Measurements from ENCODE around the gene TMEM51. TPM values are rescaled to one million over a fixed set of nuclear protein-coding genes. Genes with fewer than 3 reads are reported as not detected.

The TMEM51 gene
- total and polyA plus RNA-seq, 9 of the 15 experiments (the other 6 are each of a cell fraction or from before 2014, with no cell fraction given): 0.06 to 1.4 (median 0.58) TPM

- Histone ChIP-seq H3K27ac (ENCODE audit: extremely low read depth, low read depth, low read length) (no peak overlapping the region), H3K4me1 (replicated peaks in 1 of 2; ENCODE audit: control insufficient read depth in 2 of 2, insufficient read depth in 2 of 2, low read length in 2 of 2) (peaks cover 9 to 20% of the 10 kb centered on the region in 2 experiments; a peak in 4 of 5 replicates), H3K9ac (ENCODE audit: insufficient read depth in 1 of 2, low read depth in 2 of 2, low read length in 2 of 2) (no peak overlapping the region; a peak in 1 of 4 replicates), H3K36me3 (ENCODE audit: control insufficient read depth, insufficient read depth, low read length) (no peaks in the 10 kb centered on the region), H3K27me3 (ENCODE audit: control insufficient read depth in 2 of 2, insufficient read depth in 2 of 2, low read length in 2 of 2) (peaks cover 13 to 40% of the 10 kb centered on the region in 2 experiments; a peak in 4 of 5 replicates), H3K79me2 (ENCODE audit: control insufficient read depth, insufficient read depth, low read length) (no peaks in the 10 kb centered on the region), H2AFZ (ENCODE audit: low read depth, low read length) (no peak overlapping the region), H3K4me3 (no peak overlapping the region), H3K9me3 (replicated peaks; ENCODE audit: control insufficient read depth, insufficient read depth, low read depth, low read length) (no peaks in the 10 kb centered on the region), H4K20me1 (replicated peaks; ENCODE audit: control insufficient read depth, insufficient read depth, low read length) (no peaks in the 10 kb centered on the region), H3K9me1 (ENCODE audit: control insufficient read depth, insufficient read depth, low read length) (no peaks in the 10 kb centered on the region), H3K4me2 (ENCODE audit: insufficient read depth, low read length) (no peak overlapping the region)
- TF ChIP-seq ZNF224 (CRISPR knock-in tag; IDR thresholded peaks at IDR 0.05) (no peak), ELF2 (CRISPR knock-in tag; IDR thresholded peaks at IDR 0.05) (no peak), ZNF75A (CRISPR knock-in tag; IDR thresholded peaks at IDR 0.05) (no peak), FOXK2 (conservative IDR thresholded peaks at IDR 0.05 in 1 of 2, IDR thresholded peaks at IDR 0.05 in 1 of 2; ENCODE audit: low read depth in 2 of 2) (no peak), KLF13 (tag; IDR thresholded peaks at IDR 0.05; ENCODE audit: borderline replicate concordance, low read depth) (no peak), CXXC5 (CRISPR knock-in tag; IDR thresholded peaks at IDR 0.05) (no peak), FOXP1 (CRISPR knock-in tag; IDR thresholded peaks at IDR 0.05) (no peak), NFRKB (IDR thresholded peaks at IDR 0.05; ENCODE audit: low read depth) (no peak), THAP7 (CRISPR knock-in tag; IDR thresholded peaks at IDR 0.05) (no peak), ZFPM2 (CRISPR knock-in tag; IDR thresholded peaks at IDR 0.05) (no peak), XRCC3 (IDR thresholded peaks at IDR 0.05) (no peak), SMAD2 (IDR thresholded peaks at IDR 0.05; ENCODE audit: low read depth, low read length) (no peak), MED1 (CRISPR knock-in tag; IDR thresholded peaks at IDR 0.05; ENCODE audit: borderline replicate concordance) (no peak), ZHX1 (conservative IDR thresholded peaks at IDR 0.05; ENCODE audit: low read length) (no peak), MECOM (CRISPR knock-in tag; IDR thresholded peaks at IDR 0.05) (no peak)
- no peak for DNase-seq (ENCODE audit: extremely low read depth in 1 of 4, low spot score in 3 of 4)
- no TSS peak for BruUV-seq (replicated peaks)
- intact Hi-C loops (cut with micrococcal nuclease): no loop called here
- ChIA-PET POLR2A (interaction anchor here (1.2 kb wide), 1 partner anchor 35 kb away, joined by 4 read pairs; no protein-coding TSS in a partner anchor), CTCF (ENCODE audit: low intra/inter-chr PET ratio) (no interaction called here)
- in situ Hi-C loops (cut with MboI): no loop called here
- WGBS (ENCODE audit: insufficient coverage, low coverage, missing lambda C conversion rate): 15% methylated on average over 22 of the region's 22 CpGs
- FAIRE-seq: no peak
- no peak for ATAC-seq
Observed at GRCh38 chr1:15219280-15220023, 65.9 kb downstream of the TMEM51 start.
